Subcutaneous abdominal adipose tissue (tissue), 5 donors: Measurements from ENCODE around the gene ERC2.

Experiments used
- H3K27ac ChIP-seq: one replicate; pipeline ENCODE4 v1.7.0; 2013; ENCODE audit warnings: low read depth, mild to moderate bottlenecking, inconsistent platforms, low read length, moderate library complexity
- H3K27me3 ChIP-seq, 5 donors: one replicate each; pipeline ENCODE4 v1.7.0; 2013; ENCODE audit warnings: low read length in 5 of 5, inconsistent platforms in 1 of 5; ENCODE audit not compliant: control insufficient read depth in 5 of 5, insufficient read depth in 4 of 5
- H3K36me3 ChIP-seq, 5 donors: one replicate each; pipeline ENCODE4 v1.7.0; 2013; ENCODE audit warnings: low read length in 5 of 5; ENCODE audit not compliant: control insufficient read depth in 5 of 5, insufficient read depth in 5 of 5
- H3K4me1 ChIP-seq, 5 donors: one replicate each; pipeline ENCODE4 v1.7.0; 2013; ENCODE audit warnings: low read length in 5 of 5, mild to moderate bottlenecking in 3 of 5, moderate library complexity in 1 of 5; ENCODE audit not compliant: control insufficient read depth in 5 of 5, insufficient read depth in 5 of 5
- H3K4me3 ChIP-seq, 5 donors: one replicate each; pipeline ENCODE4 v1.7.0; 2013; ENCODE audit warnings: low read length in 5 of 5, low read depth in 1 of 5
- H3K9ac ChIP-seq, 5 donors: one replicate each; pipeline ENCODE4 v1.7.0; 2013; ENCODE audit warnings: low read length in 5 of 5, mild to moderate bottlenecking in 4 of 5, moderate library complexity in 3 of 5
- H3K9me3 ChIP-seq, 5 donors: one replicate each; pipeline ENCODE4 v1.7.0; 2013; ENCODE audit warnings: low read length in 5 of 5; ENCODE audit not compliant: control insufficient read depth in 5 of 5
- donor health status: healthy.
- donor health status: healthy.
- donor health status: healthy.
- donor health status: healthy.
- donor health status: healthy.

ERC2 gene

GRCh38 chr3:55702822-55703221, 765.4 kb downstream of the ERC2 start:
- Histone ChIP-seq H3K27ac (no peak overlapping the region), H3K4me1 (no peaks in the 10 kb centered on the region), H3K9ac (no peak overlapping the region), H3K27me3 (peaks cover 0 to 2% (median 0%) of the 10 kb centered on the region in 5 donors), H3K4me3 (no peak overlapping the region), H3K9me3 (no peaks in the 10 kb centered on the region), H3K36me3 (no peaks in the 10 kb centered on the region)

- Histone ChIP-seq H3K27ac (no peak overlapping the region), H3K9me3 (no peaks in the 10 kb centered on the region), H3K9ac (no peak overlapping the region), H3K4me3 (no peak overlapping the region), H3K27me3 (peaks cover 0 to 2% (median 0%) of the 10 kb centered on the region in 5 donors), H3K36me3 (no peaks in the 10 kb centered on the region), H3K4me1 (no peaks in the 10 kb centered on the region)
These were observed 766.3 kb downstream of the ERC2 start for GRCh38 chr3:55701997-55702396.

- no peak overlapping the region for H3K9ac ChIP-seq
- H3K9me3 ChIP-seq: no peaks in the 10 kb centered on the region
- no peaks in the 10 kb centered on the region for H3K36me3 ChIP-seq
- H3K27ac ChIP-seq: no peak overlapping the region
- H3K27me3 ChIP-seq: no peaks in the 10 kb centered on the region
- no peaks in the 10 kb centered on the region for H3K4me1 ChIP-seq
- H3K4me3 ChIP-seq: no peak overlapping the region
These were observed 769.4 kb downstream of the ERC2 start for GRCh38 chr3:55698831-55699230.

- Histone ChIP-seq H3K27ac (no peak overlapping the region), H3K36me3 (no peaks in the 10 kb centered on the region), H3K4me1 (peaks cover 0 to 5% (median 0%) of the 10 kb centered on the region in 5 donors), H3K4me3 (no peak overlapping the region), H3K9ac (no peak overlapping the region), H3K9me3 (no peaks in the 10 kb centered on the region), H3K27me3 (no peaks in the 10 kb centered on the region)
These were observed 770.9 kb downstream of the ERC2 start for GRCh38 chr3:55697177-55697865.

- Histone ChIP-seq H3K9ac (no peak overlapping the region), H3K27ac (no peak overlapping the region), H3K4me3 (no peak overlapping the region), H3K27me3 (no peaks in the 10 kb centered on the region), H3K36me3 (no peaks in the 10 kb centered on the region), H3K9me3 (no peaks in the 10 kb centered on the region), H3K4me1 (peaks cover 0 to 14% (median 5%) of the 10 kb centered on the region in 5 donors)
These were observed 775.2 kb downstream of the ERC2 start for GRCh38 chr3:55692957-55693558.

GRCh38 chr3:55692295-55692956, 775.8 kb downstream of the ERC2 start:
- no peak overlapping the region for H3K27ac ChIP-seq
- no peak overlapping the region for H3K9ac ChIP-seq
- no peaks in the 10 kb centered on the region for H3K36me3 ChIP-seq
- peaks cover 0 to 3% (median 0%) of the 10 kb centered on the region in 5 donors for H3K27me3 ChIP-seq
- H3K9me3 ChIP-seq: no peaks in the 10 kb centered on the region
- H3K4me3 ChIP-seq: no peak overlapping the region
- peaks cover 0 to 14% (median 5%) of the 10 kb centered on the region in 5 donors for H3K4me1 ChIP-seq

- H3K4me3 ChIP-seq: no peak overlapping the region
- H3K9me3 ChIP-seq: no peaks in the 10 kb centered on the region
- no peak overlapping the region for H3K9ac ChIP-seq
- no peaks in the 10 kb centered on the region for H3K36me3 ChIP-seq
- peaks cover 0 to 4% (median 0%) of the 10 kb centered on the region in 5 donors for H3K27me3 ChIP-seq
- H3K27ac ChIP-seq: no peak overlapping the region
- H3K4me1 ChIP-seq: peaks cover 0 to 20% (median 8%) of the 10 kb centered on the region in 5 donors
These were observed 777.1 kb downstream of the ERC2 start for GRCh38 chr3:55691141-55691540.

- Histone ChIP-seq H3K27me3 (peaks cover 0 to 4% (median 0%) of the 10 kb centered on the region in 5 donors), H3K9ac (no peak overlapping the region), H3K4me1 (peaks cover 0 to 22% (median 8%) of the 10 kb centered on the region in 5 donors), H3K36me3 (no peaks in the 10 kb centered on the region), H3K27ac (no peak overlapping the region), H3K9me3 (no peaks in the 10 kb centered on the region), H3K4me3 (no peak overlapping the region)
These were observed 777.5 kb downstream of the ERC2 start for GRCh38 chr3:55690726-55691125.

- H3K9ac ChIP-seq: no peak overlapping the region
- H3K36me3 ChIP-seq: no peaks in the 10 kb centered on the region
- no peak overlapping the region for H3K4me3 ChIP-seq
- H3K27ac ChIP-seq: no peak overlapping the region
- H3K27me3 ChIP-seq: peaks cover 0 to 4% (median 0%) of the 10 kb centered on the region in 5 donors
- H3K4me1 ChIP-seq: peaks cover 0 to 22% (median 8%) of the 10 kb centered on the region in 5 donors
- no peaks in the 10 kb centered on the region for H3K9me3 ChIP-seq
These were observed 778.1 kb downstream of the ERC2 start for GRCh38 chr3:55690177-55690576.

GRCh38 chr3:55688154-55688553, 780.1 kb downstream of the ERC2 start:
- Histone ChIP-seq H3K27me3 (peaks cover 0 to 4% (median 0%) of the 10 kb centered on the region in 5 donors), H3K9ac (no peak overlapping the region), H3K4me1 (peaks cover 0 to 22% (median 8%) of the 10 kb centered on the region in 5 donors), H3K9me3 (no peaks in the 10 kb centered on the region), H3K27ac (no peak overlapping the region), H3K36me3 (no peaks in the 10 kb centered on the region), H3K4me3 (no peak overlapping the region)
